ENCODE results near the gene SLC27A2.

- TF ChIP-seq SIN3A (IDR thresholded peaks at IDR 0.05; ENCODE audit: borderline replicate concordance, insufficient read depth, low read length) (no peak), REST (IDR thresholded peaks at IDR 0.05; ENCODE audit: insufficient read depth in 1 of 2, low read depth in 2 of 2, low read length in 2 of 2) (no peak), POLR2AphosphoS5 (IDR thresholded peaks at IDR 0.05; ENCODE audit: low read depth, low read length) (no peak)
Measured at GRCh38 chr15:50163719-50164410, 18.1 kb upstream of the SLC27A2 start.
